HG03439 (cell line): ENCODE measurements around the gene VTI1A.
A peak's percentile ranks its signal among the peaks of the same experiment; 100 is the strongest.
"Not testable (repeated sequence)": the region's sequence is repeated elsewhere in the genome, so short reads cannot be mapped to it uniquely, and the experiment has no call there.

Experiments
- ATAC-seq: cut with Tn5 transposase; IDR thresholded peaks from one replicate; pipeline ENCODE4 v1.9.1; 2021; ENCODE audit warnings: mild to moderate bottlenecking, moderate library complexity; ENCODE audit not compliant: unreplicated experiment

The VTI1A gene

GRCh38 chr10:112446855-112447619, at the start of gene VTI1A, which contains the start of gene ZDHHC6:
Gene VTI1A (plus strand): TSS chr10:112447215. CDS start chr10:112447374, 159 bp downstream.
Gene ZDHHC6 (minus strand): TSS chr10:112446914. CDS start chr10:112445436, 1,478 bp downstream.
- ATAC-seq, result peak; percentile 93

- ATAC-seq, result no peak
These were observed 49.4 kb upstream of the VTI1A start for GRCh38 chr10:112397592-112397991.

DNA sequence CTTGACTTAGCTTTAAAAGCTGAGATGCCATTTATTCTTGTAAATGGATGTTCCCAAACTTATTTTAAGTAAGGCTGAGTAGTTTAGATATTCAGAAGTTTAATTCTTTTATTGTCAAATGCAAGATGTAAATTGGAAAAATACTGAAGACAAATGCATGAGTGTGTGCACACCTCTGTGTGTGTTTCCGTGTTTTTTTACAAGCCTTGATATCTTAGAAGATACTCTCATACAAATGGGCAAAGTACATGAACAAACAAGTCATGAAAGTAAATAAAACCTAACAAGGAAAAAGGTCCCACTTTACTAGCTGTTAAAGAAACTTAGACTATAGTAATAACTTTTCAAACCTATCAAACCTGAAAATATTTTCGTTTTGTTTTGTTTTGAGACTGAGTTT, 44.1 kb upstream of the VTI1A start:
- no peak for ATAC-seq

DNA sequence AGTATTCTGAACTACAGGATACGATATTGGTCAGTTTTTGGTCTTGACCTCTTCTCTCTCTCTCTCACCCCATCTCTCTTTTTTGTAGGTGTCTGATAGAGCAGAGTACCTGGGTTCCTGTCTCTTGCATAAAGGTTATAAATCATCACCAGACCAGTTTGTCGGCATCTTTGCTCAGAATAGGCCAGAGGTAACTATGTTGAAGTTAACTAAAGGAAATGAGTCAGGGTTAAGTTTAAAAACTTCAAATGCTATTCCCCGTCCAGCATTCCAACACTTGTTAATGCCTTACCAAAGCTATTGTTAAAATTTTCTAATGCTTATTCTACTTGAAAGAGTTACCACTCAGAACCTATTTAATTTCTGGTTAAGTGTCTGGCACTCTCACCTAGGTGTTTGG, 42.4 kb upstream of the VTI1A start:
- ATAC-seq, result no peak

- not testable (repeated sequence) for ATAC-seq
These were observed 40.2 kb upstream of the VTI1A start for GRCh38 chr10:112406806-112407205.

- ATAC-seq, result no peak
These were observed 39.3 kb upstream of the VTI1A start for GRCh38 chr10:112407696-112408095.

- no peak for ATAC-seq
These were observed 37.7 kb upstream of the VTI1A start for GRCh38 chr10:112409299-112409698.

GRCh38 chr10:112409755-112410154, 37.3 kb upstream of the VTI1A start:
- ATAC-seq, result no peak

GRCh38 chr10:112412696-112413095, 34.3 kb upstream of the VTI1A start:
- ATAC-seq, result no peak

DNA sequence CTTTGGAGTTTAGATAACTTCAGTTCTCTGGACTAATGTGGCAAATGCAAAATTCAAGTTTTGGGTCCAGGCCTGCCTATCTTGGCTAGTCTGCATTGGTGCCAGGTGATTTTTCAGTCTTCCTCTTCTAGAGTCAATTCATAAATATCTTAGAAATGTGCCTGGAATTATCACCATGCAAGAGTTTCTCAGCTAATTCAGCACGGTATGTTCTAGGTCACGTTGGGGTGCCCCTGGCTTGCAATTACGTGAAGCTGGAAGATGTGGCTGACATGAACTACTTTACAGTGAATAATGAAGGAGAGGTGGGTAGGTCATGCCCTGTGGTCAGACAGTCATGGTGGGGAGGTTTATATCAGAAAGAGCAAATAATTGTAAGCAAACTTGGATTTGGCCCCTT, 25.3 kb upstream of the VTI1A start:
- no peak for ATAC-seq

- no peak for ATAC-seq
These were observed 22.4 kb upstream of the VTI1A start for GRCh38 chr10:112424651-112425050.

DNA sequence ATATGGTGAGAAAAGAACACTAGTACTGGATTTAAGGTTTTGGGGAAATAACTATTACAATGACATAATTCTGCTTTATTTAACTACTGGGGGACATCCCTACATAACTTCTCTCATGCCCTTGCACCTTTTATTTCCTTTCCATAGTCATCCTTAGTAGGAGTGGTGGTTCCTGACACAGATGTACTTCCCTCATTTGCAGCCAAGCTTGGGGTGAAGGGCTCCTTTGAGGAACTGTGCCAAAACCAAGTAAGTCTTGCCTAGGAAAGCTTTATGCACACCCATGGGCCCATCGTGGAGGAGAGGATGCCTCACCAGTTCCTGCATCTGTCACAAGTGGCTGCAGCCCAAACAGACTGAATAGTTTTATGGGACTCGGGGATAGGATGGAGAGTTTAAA, 20.9 kb upstream of the VTI1A start:
- no peak for ATAC-seq

DNA sequence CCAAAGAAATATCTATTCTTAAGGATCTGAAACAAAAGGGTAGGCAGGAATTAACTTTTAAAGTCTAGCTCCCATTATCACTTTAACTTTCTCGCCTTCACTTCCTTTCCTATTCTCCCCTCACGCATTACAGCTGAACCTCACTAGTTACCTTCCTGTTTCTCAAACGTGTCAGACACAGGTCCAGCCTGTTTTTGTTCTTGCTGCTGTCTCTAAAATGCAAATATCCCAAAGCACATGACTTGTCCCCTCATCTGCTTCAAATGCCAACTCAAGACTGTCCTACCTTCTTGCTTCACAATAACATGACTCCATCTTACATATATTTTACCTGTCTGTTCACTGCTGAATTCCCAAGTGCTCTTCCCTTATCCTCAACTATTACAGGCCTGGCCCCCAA, 17.9 kb upstream of the VTI1A start:
- no peak for ATAC-seq

DNA sequence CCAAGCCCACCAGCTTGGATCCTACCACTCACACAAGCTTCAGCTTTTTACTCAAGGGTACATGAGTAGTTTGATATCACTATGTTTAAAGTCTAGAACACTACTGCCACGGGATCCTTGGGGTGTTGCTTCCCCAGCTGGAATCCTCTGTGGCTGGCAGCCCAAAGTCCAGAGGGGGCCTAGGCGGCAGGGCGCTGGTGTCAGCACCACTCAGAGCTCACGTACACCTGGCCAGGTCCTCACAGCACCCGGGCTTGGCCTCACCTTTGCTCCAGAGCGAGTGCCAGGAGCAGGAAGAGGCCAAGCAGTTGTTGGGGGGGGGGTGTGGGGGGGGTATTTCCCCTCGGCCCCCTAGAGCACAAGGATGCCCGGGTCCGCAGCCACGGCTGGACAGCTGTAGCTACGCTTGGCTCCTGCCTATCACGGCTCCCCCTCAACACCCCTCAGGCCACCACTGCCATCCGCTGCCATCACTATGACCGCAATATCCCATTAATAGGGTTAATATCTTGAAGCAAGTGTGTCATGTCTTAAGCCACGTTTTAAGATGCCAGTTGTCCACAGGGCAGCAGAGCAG, 17.3 kb upstream of the VTI1A start:
- ATAC-seq, result no peak

DNA sequence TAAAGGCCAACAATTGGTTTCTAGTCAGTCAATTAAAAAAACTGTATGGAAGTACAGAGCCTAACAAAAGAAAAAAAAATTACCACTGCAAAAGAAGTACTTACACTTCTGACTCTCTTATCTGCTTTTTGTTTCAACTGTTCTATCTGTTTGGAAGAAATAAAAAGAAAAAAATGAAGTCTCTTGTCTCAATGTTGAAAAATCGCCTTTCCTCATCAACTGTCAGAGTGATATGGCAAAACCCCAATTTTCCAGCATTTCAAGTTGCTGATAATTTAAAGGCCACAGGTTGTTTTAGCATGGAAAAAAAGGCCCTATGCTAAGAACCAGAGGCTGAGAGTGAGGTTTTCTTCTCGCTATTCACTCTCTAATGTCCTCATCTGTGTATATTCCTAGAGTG, 13.9 kb upstream of the VTI1A start:
- ATAC-seq, result no peak

GRCh38 chr10:112434988-112435619, 11.9 kb upstream of the VTI1A start:
- no peak for ATAC-seq

DNA sequence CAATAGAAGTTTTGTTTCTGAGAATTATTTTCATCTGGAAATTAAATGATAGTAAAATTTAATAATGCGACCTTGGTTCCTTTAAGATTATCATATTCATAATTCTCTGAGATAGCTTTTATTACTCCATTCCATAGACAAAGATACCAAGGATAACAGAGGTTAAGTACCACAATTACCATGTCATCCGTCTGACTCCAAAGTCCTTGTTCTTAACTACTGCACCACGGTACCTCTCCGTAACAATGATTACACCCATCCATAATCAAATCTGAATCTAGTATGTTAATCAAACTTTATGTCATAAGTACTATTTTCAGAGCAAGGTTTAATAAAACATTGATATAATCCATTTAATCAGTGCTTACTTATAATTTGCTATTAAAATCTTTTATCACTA, 8.7 kb upstream of the VTI1A start:
- no peak for ATAC-seq

GRCh38 chr10:112441520-112441919, 5.5 kb upstream of the VTI1A start:
- ATAC-seq, result no peak

GRCh38 chr10:112442063-112442462, 5.0 kb upstream of the VTI1A start:
- ATAC-seq, result no peak

GRCh38 chr10:112446055-112446854, 760 bp upstream of the VTI1A start:
- peak; percentile 49 for ATAC-seq

GRCh38 chr10:112447620-112447928, 559 bp downstream of the VTI1A start:
- no peak for ATAC-seq
